HG03135 (cell line): ENCODE measurements around the gene ST7.
"Not testable (repeated sequence)": the region's sequence is repeated elsewhere in the genome, so short reads cannot be mapped to it uniquely, and the experiment has no call there.

Experiments used
- ATAC-seq: cut with Tn5 transposase; IDR thresholded peaks from one replicate; pipeline ENCODE4 v1.9.1; 2021; ENCODE audit warnings: mild to moderate bottlenecking, moderate library complexity; ENCODE audit not compliant: unreplicated experiment

The ST7 gene

GRCh38 chr7:116971869-116972268, 18.6 kb downstream of the ST7 start:
- ATAC-seq = no peak

- not testable (repeated sequence) for ATAC-seq
Observed at GRCh38 chr7:116975024-116975423, 21.7 kb downstream of the ST7 start.

DNA sequence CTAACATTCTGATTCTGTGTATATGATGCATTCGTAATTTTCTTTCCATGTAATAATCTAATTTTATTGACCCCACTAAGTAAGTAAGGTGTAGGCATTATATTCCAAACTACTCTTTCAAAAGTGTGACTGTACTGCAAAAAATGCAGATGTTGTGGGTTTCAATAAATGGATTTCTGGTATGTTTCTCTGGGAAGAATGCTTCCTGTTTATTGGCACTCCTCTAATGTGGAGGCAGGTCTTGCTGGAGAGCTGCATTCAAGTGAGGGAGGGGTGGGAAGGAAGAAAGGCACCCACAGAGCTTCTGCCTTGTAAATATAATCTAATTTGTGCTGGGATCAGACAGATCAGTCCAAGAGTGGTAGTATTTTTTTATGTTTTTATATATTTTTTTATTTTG, 23.9 kb downstream of the ST7 start:
- no peak for ATAC-seq

DNA sequence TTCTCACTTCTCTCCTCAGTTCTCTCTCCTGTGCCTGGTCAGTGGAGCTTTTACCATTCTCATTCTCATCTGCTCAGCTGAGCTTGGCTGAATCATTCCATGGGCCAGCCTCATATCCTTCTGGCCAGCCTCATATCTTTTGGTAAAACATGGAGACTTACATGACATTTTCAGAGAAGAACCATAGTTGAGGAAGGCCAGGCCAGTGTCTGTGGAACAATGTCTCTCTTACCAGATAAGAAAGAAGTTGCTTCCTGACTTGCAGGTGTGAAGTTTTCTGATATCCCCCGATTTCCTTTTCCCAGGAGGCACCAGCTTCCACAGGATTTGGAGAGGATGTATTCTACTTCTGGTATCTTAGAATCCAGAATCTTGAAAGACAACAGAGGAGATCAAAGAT, 24.7 kb downstream of the ST7 start:
- no peak for ATAC-seq

DNA sequence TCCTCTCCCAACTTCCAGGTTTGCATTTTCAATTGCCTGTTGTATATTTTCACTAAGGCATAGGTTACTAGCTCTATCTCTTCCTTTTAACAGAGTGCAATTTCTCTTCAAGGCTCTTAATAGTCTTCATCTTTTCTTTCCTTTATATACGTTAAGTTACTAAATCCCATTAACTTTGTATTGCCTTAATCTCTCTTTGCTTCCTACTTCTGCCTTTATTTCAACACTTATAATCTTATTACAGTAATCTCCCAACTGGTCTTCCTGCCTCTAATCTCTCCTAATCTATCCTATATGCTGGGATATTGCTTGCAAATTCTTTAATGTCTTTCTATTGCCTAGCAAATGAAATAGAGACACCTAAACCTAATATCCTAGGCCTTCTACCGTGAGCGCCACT, 26.1 kb downstream of the ST7 start:
- no peak for ATAC-seq

- no peak for ATAC-seq
Observed at GRCh38 chr7:116980354-116980753, 27.1 kb downstream of the ST7 start.

- ATAC-seq = no peak
Observed at GRCh38 chr7:116981939-116982338, 28.6 kb downstream of the ST7 start.

GRCh38 chr7:116984511-116984910, 31.2 kb downstream of the ST7 start:
- no peak for ATAC-seq

DNA sequence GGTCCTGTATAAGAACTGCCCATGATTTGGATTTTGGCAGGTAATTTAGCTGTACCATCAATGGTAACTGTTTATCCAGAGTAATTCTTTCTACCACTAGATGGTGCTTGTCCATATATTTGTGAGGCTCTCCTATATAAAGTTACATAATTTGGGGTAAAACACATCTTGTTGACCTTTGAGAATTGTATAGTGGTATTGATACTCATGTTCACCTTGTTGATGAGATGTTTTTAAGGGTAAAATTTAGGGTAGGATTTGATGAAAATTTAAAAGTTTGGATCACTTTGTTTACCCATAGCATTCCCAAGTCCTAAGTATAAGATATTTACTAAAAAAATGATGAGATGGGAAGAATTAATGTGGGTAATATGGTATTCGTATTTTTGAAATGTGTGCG, 31.6 kb downstream of the ST7 start:
- peak; percentile 53 for ATAC-seq

GRCh38 chr7:116985575-116985974, 32.3 kb downstream of the ST7 start:
- ATAC-seq = no peak

DNA sequence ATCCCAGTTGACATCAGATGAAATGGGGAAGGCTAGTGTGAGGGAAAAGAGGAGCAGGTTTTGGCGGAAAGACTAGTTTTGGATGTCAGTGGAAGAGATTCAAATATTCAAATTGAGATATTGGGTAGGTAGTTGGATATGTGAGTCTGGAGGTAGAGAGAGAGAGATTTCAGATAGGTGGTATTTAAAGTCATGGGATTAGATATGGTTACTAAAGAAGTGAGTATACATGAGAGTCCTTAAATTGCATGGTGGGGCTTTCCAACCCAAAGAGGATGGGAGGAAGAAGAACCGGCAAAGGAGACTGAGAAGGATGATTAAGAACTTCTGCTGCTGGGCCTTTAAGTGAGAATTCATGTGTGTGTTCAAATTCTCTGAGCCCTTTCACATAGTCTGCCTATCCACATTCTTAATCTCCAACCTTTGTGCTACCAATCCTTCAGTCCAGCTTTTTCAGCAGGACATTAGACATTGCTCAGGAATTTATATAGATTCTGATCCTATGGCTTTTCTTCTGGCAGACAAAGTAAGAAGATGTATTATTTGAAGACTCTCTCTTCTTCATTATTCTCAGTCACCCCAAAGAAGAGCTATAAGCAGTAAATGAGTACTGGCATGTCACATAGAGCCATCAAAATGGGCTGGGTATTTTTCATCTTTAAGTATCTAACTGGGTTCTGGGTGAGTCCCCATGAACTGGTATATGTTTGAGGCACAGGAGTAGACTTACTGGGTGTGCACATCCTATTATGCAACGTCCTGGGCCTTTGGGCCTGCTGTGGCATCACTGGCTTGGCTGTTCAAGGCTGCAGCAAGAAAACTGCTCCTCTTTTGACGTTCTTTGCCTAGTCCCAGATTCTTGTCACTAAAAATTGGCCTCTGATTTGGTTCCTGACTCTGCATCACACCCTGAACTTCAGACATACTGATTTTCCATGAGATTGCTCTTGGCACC, 33.6 kb downstream of the ST7 start:
- ATAC-seq = no peak

DNA sequence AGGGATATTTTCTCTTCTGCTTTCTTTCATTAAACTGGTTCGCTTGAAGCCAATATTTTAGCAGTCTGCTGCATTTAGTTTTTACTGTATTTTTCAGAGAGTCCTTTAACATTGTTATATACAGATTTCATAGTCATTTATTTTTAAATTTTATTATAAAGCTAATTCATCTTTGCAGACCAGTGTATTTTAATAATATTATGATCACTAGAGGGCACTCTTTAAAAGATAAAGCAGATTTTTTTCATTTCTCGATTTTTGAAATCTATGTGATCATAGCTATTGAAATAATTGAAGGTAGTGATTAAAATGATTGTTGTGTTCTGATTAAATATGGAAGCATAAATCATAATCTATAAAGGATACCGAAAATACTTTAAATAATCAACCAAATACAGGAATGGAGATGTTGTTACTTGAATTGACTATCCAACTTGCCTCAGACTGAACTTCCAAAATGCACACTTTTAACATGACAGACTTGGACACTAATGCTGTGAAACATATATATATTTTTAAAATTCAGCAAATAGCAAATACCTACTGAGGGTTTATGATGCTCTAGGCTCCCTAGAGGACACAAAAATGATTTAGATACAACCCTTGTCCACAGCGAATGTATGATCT, 35.2 kb downstream of the ST7 start:
- no peak for ATAC-seq

DNA sequence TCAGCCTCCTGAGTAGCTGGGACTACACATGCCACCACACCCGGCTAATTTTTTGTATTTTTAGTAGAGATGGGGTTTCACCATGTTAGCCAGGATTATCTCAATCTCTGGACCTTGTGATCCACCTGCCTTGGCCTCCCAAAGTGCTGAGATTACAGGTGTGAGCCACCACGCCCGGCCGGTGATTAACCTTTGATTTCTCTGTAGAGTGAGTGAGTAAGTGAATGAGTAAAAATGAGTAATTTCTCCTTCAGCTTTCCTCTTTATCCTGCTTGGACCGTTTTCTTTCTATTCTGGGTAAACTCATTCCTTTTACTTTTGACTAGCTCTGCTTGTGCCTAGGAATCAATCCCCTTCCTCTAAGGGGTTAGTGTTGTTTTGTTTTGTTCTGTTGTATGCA, 36.8 kb downstream of the ST7 start:
- ATAC-seq = no peak

GRCh38 chr7:116991233-116991632, 37.9 kb downstream of the ST7 start:
- no peak for ATAC-seq

- ATAC-seq = no peak
Observed at GRCh38 chr7:116994611-116995010, 41.3 kb downstream of the ST7 start.

- ATAC-seq = no peak
Observed at GRCh38 chr7:116997972-116998371, 44.7 kb downstream of the ST7 start.

DNA sequence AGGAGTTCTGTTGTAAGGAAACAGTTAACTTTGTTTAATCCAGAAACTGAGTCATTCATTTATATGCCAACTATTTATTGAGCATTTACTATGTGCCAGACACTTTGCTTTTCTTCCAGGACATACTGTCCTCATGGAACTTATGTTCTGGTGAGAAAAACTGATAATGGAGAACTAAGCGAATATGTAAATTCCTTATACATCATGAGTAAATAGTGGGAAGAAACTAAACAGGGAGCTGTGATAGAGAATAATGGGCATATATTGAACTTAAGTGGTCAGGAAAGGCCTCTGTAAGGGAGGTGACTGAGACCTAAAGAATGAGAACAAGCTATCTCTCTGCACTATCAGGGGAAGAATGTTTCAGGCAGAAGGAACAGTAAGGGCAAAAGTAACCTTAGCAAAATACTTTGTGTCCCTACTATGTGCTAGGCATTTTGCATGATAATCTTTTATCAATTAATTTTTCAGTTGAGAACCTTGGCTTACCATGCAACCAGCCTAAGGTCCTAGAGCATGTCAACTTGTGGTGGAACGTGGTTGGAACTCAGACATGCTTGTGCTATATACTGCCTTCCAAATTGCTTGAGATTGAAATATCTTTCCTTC, 45.4 kb downstream of the ST7 start:
- ATAC-seq = no peak

- ATAC-seq = no peak
Observed at GRCh38 chr7:116999311-116999710, 46.0 kb downstream of the ST7 start.

GRCh38 chr7:117001283-117001682, 48.0 kb downstream of the ST7 start:
- no peak for ATAC-seq

DNA sequence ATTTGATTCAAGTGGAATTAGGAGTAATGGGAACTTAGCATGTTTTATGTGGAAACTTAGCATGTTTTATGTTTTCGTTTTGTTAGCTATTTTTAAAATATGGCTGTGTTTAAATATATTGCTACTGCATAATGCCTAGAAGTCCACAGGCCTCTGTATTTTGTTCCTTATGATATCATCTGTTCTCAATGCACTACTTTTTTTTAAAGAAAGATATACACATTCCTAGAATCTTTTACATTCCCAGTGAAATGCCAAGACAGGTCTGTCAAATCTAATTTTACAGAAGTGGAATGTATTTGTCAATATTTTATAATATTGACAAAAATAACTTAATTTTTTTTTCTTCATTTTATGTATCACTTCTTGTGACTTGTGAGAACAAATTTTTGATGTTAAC, 51.6 kb downstream of the ST7 start:
- no peak for ATAC-seq

- ATAC-seq = no peak
Observed at GRCh38 chr7:117005449-117005848, 52.1 kb downstream of the ST7 start.
